Globus pallidus (tissue), 1 donor: ENCODE results near the gene PLD1.
"Not testable (repeated sequence)": the region's sequence is repeated elsewhere in the genome, so short reads cannot be mapped to it uniquely, and the experiment has no call there.

Experiments
- DNase-seq: peaks from one replicate; pipeline ENCODE4 v3.0.0-alpha.2; 2015; ENCODE audit warnings: low spot score

Gene PLD1

DNA sequence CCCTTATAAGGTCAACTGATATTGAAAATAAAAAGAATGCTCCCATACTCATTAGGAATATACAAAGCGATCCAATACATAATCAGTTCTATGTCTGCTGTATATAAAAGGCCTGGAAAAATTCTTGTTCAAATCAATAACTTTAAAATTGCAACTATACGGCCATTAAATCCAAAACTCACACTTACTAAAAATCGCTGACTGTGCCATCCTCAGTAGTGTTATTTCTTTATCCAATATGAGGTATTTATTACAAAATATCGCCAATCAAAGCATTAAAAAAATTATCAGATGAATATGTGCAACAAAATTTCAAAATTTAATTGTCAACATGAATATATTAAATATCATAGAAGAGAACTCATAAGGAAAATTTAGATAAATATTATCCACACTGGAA lies 146.5 kb downstream of the PLD1 start:
- no peak for DNase-seq

DNA sequence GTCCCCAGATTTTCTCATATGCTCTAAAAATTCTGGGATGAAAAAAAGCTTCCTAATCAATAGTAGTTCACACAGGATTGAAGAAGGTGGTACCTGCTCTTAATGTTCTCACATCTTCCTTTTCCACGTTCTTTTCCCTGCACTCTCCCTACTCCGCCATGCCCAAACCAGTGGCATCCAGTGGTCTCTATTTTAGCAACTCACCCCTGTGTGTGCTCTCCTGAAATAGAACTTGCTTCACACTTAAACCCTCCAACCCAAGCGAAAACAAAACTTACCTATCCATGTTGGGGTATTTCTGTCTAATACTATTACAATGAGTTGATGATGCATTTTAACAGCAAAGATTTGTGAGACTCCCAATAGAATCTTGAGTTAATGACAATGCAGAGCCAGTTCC lies 148.8 kb downstream of the PLD1 start:
- DNase-seq = no peak

DNA sequence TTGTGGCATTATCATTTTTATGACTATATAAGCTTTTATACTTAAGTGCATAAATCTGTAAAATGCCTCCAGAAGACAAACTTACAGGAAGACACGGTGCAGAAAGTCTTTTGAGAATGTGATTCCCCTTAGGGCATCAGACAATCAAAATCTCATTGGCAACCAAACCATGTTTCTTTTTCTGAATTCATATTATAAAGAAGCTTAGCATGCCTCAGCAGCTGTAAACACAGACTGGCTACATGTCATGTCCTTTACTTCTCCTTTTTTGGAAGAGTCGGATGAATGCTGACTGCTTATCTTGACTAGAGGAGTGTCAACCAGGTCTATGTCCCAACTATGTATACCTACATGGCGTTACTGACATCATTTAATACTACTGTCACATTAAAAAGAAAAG lies 150.1 kb downstream of the PLD1 start:
- no peak for DNase-seq

DNA sequence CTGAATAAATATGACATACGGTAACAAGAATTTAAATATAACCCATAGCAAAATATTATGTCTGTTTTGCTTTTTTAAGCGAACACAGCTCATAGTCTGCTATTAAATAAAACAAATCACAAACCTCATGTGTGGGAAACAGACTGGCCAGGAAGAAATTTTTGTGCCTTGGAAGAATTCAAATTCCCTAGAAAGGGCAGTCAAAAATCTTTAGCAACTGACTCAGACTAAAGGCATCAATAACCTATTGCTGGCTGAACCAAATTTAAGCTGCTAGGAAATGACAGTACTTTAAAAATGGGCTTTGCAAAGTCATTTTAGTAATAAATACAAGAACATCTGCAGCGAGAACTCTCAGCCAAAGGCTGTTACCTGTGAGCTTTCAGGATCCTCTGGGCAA lies 151.4 kb downstream of the PLD1 start:
- DNase-seq = no peak

DNA sequence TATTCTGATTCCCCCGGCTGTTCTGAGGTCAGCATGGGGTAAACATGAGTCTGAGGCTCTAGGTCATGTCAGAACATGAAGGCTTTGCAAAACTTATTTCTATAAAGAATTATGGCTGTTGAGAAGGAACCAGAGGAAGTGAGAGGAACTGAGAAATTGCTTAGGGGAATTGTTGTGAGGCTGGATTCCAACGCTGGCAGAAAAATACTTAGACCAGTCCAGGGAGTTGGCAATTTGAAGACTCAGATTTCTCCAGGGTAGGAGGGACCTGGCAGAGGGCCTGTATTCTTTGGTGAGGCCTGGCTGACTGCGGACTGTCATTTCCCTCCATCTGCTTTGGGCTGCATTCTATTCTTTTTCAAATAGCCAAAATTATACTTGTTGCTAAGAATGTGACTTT lies 155.5 kb downstream of the PLD1 start:
- peak; percentile 54 for DNase-seq

DNA sequence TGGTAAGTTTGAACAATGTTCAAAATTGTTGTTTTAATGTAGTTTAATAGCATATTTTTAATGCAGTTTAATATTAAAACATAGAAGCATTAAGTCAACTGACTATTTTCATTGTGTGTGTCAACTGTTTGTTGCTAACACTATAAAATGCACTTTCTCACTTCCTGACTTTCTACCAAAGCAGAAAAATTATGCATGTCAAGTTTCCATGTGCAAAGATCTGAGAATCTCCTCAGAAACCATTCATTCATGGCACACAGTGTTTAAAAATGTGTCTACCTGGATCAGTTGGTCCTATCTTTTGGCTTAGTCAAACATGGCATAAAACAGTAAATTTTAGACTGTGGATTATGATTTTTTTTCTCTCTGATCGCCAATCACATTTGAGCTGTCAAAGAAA lies 156.0 kb downstream of the PLD1 start:
- DNase-seq = no peak

DNA sequence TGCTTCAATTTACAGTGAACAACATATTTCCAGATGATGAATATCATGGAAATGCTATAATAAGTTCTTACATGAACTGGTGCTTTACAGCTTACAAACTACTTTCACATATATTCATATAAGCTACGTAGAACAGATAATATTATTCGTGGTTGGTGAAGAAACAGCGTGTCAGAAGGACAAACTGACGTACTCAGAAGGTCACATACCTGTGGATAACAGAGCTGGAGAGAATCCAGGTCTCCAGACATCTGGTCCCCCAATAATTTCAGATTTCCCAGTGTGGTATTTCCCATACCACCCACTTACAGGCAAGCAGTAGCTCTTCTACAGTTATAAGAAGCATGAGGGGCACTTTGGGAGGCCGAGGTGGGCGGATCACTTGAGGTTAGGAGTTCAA lies 156.6 kb downstream of the PLD1 start:
- DNase-seq = no peak

DNA sequence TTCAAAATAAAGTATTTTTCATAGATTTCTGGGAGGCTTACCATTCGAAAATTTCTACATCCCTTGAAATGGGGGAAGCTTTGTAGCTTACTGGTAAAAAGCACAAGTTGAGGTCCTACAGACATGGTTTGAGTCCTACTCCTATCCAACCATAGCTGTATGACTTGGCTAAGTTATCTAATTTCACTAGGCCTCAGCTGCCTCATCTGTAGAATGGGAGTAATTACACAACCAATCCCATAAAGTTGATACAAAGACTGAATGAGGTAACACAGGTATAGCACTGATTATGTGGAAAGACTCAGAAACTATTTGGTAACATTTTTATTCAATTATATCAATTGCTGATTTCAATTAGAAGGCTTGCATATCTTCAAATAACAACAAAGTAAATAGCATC lies 157.4 kb downstream of the PLD1 start:
- no peak for DNase-seq

DNA sequence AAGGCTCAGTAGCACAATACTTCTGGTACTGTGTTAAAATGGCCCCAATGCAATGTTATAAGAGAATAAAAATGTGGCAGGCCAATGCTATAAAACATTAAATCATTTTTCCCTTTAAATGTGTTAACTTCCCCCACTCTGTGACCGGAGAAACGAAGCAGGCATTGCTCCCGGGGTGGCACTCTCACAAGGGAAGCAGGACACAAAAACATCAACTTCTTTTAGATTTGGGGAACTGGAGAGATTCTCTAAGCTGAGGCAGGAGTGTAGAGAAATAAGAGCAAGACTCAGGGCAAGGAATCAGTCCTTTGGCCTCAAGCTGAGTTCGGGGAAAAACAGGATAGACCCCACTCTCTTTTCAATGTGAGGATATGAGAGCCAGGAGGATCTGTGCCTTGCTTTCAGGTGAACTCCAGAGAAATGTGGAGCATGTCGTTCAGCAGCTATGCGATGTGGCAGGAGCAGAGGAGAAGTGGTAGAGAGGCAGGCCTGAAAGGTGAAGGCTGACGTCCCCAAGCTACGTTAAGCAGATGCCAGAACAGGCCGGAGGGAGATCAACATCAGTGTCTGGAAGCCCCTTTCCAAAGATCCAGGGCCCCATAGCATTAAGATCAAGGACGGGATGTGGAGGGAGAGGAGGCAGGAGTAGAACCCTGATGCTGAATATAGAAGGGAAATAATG lies 160.2 kb downstream of the PLD1 start:
- DNase-seq = no peak

DNA sequence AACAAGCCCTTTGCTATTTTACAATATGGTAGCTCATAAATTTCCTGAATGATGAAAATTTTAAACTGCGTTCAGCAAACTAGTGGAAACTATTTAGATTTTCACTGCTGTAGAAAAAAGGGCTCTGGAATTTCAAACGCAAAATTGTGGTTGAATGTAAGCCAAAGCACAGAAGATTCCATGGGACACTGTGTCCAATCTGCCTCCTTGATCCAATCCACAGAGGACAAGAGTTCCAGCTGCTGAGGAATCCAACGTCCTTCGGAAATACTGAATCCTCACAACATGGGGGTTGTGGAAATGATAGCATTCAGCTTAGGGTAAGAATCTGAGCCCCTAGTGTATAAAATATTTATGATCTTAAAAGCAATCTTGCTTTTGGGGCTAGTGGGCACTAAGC lies 161.0 kb downstream of the PLD1 start:
- no peak for DNase-seq

DNA sequence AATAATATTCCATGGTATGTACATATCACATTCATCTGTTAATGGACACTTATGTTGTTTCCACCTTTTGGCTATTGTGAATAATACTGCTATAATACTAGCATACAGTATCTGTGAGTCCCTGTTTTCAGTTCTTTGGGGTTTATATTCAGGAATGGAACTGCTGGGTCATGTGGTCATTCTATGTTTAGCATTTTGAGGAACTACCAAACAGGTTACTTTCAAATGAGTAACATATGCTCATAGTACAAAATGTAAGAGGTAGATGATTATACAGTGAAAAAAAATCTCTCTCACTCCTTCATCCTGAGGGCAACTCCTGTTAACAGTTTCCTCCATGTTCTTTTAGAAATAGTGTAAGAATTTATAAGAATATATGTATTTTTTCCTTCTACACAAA lies 162.2 kb downstream of the PLD1 start:
- no peak for DNase-seq

DNA sequence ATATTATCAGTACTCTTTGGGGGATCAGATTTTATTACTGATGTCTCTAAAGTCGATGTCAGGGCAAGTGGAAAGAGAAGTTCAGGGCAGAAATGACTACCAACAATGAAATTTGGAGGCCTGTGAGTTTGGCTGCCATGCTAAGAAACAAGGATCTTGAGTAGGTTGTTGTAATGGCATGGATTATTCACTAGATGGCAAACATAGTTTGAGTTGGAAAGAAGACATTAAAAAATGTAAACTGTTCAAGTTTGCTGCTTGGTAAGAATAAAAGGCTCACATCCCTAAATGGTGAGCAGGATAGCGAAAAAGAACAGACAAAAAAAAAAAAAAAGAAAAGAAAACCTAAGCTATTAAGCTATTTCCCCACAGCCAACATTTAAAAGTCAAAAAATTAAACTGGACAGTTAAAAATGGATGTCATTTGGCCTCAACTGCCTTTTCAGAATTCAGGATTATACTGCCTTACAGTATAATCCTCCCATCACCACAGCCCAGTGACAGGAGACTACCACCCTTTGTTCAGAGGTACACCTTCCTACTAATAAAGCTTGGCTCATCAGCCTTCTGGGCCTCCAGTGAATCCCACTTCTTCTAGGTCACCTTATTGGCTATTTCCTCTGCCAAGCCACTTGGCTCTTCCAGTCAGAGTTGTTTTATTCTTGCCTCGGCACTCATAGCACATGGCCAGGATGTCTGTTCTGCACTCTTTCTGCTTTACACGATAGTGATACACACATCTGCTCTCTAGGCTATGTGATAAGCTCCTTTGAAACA lies 163.7 kb downstream of the PLD1 start:
- DNase-seq = peak; percentile 69

DNA sequence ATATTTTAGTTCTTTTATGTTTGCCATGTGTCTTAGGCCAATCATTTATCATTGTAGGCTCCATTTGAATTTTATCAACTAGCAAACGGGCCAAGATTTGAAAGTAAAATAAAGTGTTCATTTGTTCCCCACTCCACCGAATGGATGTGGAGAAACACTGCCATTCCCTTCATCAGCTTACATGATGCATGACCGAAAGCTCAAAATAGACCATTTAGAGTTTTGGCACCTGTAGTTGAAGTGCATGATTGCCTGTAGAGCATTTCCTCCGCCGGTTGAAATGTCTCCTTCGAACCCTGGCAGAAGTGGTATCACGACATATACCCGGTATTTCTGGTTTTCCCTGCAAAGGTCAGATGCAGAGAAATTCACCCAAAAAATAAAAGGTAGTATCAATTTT lies 165.6 kb downstream of the PLD1 start:
- no peak for DNase-seq

DNA sequence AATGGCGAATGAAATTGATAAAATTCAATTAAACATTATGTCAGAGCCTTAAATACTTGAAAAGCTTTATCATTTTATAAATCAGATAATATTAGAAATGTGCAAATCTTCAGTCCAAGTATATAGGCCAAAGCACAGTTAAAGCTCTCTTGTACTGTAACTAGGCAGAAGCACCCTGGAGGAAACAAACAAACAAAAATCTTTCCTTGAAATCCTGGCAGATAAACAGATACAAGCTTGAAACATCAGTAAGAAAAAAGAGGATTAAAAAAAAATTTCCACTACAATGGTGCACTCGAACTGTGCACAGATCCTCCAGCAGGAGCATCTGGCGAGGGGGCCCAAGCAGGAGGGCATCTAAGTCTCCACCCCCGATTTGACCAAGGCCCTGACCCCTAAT lies 166.6 kb downstream of the PLD1 start:
- no peak for DNase-seq

DNA sequence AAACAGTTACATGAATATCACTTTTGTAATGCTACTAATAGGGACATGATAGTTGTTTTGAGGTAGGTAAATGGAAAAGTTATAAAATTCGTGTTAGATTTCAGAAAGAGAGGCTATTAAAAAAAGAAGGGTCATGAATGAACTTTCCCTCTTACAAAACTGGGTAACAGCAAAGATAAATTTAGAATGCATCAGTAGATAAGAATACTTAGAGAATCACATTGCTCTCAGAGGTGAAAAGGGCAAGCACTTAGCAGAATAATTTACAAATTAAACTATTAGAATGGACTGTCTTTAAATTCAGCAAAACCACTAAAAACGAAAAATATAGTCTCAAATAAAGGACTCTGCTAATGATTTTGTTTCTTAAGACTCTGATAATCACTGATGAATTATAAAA lies 167.2 kb downstream of the PLD1 start:
- DNase-seq = no peak

DNA sequence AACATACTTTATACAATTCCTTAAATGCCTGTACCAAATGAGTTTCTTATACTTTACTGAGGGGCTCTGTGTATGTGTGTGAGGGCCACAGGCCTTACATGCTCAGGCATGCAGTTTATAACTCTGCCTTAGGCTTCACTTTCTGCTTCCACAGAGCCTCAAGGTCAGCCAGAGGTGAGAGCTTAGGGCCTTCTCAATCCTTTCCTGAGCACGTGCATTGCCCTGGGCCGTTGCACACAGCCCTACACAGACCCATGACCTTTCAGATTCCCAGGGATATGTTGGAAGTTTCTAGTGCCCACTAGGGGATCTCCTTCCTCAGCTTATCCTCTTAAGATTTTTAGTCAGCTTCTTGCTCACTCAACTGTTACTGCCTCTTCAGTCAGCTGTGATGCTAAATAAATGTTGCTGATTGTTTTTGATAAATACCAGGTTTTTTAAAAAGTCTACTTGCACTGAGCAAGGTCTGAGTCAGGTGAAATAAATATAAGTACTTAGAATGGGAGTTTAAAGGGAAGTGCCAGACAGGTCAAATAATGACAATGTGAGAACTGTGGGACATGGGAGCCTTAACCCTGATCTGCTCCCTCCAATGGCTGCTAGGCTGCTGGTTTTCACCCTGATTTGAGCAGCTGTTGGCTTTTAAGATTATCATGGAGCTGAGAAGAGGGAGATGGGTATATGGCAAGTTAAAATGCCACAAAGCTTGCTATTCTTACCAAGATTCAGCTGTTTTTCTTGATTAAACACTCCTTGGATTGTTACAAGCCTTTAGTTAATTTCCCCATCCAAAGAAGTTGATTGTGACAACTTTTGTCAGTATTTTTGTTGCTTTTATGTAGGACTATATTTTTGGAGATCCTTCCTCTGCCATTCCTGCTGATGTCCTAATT lies 169.5 kb downstream of the PLD1 start:
- no peak for DNase-seq

DNA sequence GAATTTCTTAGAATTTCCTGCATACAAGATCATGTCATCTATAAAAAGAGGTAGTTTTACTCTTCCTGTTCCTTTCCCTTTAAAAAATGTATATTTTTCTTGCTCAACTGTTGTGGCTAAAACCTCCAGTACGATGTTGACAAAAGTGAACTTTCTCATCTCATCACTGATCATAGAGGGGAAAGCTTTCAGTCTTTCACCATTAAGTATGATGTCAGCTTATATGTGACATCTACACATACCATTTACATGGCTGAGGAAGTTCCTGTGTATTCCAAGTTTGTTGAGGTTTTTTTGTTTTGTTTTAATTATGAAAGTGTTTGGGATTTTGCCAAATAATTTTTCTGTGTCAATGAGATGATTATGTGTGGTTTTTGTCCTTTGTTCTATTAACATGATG lies 173.6 kb downstream of the PLD1 start:
- no peak for DNase-seq

DNA sequence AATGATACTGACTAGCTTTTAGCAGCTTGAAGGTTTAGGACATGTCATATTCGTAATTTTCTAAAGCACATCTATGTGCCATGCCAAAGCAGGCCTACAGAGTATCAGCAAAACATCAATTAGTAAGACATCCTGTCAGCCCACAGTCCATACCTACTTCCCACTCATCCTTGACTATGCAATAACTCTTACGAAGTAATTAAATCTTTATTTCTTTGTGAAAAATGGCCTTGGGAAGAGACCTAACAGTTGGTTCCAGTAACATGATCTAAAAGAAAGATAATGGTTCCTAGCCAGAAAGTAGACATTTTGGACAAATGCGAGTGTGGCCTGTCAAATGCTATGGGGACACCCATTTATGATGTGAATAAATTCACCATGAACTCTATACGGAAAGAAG lies 177.5 kb downstream of the PLD1 start:
- DNase-seq = no peak

DNA sequence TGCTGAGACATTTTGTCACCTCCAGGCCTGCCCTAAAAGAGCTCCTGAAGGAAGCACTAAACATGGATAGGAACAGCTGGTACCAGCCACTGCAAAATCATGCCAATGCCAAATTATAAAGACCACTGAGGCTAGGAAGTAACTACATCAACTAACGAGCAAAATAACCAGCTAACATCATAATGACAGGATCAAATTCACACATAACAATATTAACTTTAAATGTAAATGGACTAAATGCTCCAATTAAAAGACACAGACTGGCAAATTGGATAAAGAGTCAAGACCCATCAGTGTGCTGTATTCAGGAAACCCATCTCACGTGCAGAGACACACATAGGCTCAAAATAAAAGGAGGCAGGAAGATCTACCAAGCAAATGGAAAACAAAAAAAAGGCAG lies 183.5 kb downstream of the PLD1 start:
- DNase-seq = not testable (repeated sequence)

DNA sequence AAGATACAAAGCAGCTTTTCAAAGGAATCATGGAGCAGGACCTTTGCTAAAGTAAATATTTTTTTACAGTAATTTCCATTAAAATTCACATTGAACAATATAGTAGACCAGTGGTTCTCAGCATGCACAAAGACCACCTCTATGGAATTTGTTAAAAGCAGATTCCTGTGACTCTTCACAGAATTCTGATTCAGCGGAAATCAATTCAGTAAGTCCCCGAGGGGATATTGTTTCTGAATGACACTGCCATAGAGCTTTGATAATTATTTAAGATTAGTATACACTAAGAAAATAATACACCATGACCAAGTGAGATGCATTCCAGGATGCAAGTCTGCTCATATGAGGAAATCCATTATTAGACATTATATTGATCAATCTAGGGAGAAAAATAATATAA lies 188.2 kb downstream of the PLD1 start:
- DNase-seq = no peak

DNA sequence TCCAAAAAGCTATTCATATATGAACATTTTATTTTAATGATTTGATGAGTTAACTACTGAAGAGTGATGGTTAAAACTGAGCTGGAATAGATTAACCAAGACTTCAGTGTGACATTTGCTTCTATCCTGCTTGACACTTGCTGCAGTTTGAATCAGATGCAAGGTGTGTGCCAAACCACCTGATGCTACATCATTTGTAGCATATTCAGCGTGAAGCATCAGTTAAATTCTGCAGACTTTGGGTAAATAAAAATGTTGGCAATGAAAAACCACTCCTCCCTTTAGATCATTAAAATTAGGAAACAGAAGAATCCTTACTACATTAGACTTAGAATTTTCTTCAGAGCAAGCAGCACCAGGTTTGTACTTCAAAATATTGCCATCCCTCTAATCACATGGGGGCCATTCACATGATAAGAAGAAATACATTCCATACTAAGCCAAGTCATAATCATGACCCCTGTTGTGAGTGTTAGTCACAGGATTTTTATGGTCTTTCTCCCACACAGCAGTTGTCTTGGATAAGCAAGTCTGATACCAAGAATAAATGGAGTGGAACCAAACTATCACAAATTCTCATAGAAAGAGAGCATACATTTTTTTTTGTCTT lies 189.4 kb downstream of the PLD1 start:
- DNase-seq = no peak

DNA sequence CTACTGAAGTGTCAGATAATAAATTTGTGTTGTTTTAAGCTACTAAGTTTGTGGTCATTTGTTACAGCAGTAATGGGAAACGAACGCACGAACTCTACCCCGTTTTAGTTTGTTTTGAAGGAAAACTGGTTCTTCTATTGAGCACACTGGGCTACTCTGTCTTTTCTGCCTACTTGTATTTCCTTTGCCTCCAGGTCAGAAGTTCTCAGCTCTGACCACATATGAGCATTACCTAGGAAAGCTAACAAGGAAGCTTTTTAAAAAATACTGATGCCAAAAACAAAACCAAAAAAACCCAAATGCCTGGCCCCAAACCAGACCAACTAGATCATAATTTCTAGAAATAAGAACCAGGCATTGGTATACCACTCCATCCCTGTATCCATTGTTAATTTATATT lies 193.5 kb downstream of the PLD1 start:
- no peak for DNase-seq

DNA sequence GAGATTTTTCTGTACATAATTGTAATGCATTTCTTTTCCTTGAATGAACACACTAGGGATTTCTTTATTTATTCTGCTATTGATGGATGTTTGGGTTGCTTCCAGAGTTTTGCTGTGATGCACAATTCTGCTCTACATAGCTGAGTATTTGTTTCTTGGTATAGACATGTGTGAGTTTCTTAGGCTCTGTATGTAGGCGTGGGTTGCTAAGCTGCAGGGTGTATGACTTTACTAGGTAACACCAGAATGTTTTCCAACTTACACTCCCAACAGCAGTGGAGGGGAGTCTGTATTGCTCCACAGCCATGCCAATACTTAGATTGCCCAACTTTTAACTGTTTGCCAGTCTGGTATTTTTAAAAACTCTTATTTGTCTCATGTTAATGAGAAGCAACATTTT lies 194.6 kb downstream of the PLD1 start:
- DNase-seq = no peak
